Astrocyte (in vitro differentiated cells and primary cell): ENCODE measurements around the gene PPM1F.

ENCODE experiments used
- CTCF ChIP-seq: IDR thresholded peaks from 2 replicates; pipeline ENCODE4 v1.5.1; 2011; ENCODE audit warnings: low read depth, mild to moderate bottlenecking, inconsistent platforms, low read length, moderate library complexity; ENCODE audit not compliant: insufficient read depth
- EZH2 ChIP-seq: IDR thresholded peaks from 2 replicates; pipeline ENCODE4 v1.6.1; 2012; ENCODE audit warnings: mild to moderate bottlenecking, low read length, inconsistent platforms; ENCODE audit not compliant: insufficient read depth

GRCh38 chr22:21951931-21952465 is 650 bp downstream of the PPM1F start:
- TF ChIP-seq CTCF (no peak), EZH2 (no peak)
